H1 (cell line): ENCODE data around the gene SPOP. TPM values are rescaled to one million over a fixed set of nuclear protein-coding genes. Genes with fewer than 3 reads are reported as not detected.

Experiments used
- CTCF ChIA-PET: fragments of 300-600 bp; sonication (Branson Sonifier 250); formaldehyde crosslinking; loops from one replicate; lab custom pipeline; 2021; ENCODE audit not compliant: partially characterized antibody; lab: Charles Lee
- POLR2A ChIA-PET: fragments of 300-600 bp; sonication (Branson Sonifier 250); formaldehyde crosslinking; loops from one replicate; lab custom pipeline; 2021; ENCODE audit warnings: inconsistent platforms; ENCODE audit not compliant: partially characterized antibody; lab: Charles Lee
- DNase-seq, 2 experiments: peaks; one replicate each; pipeline versions ENCODE4 v3.0.0 to v3.0.0-alpha.2; 2010 to 2022; ENCODE audit warnings: low spot score in 2 of 2, low read depth in 1 of 2, mixed read lengths in 1 of 2
- FAIRE-seq: peaks from 2 replicates; lab custom pipeline; 2011; peaks lifted over from hg19 to GRCh38; lab: Jason Lieb, UNC
- H2AFZ ChIP-seq: 2 replicates; pipeline ENCODE4 v1.8.1; 2012; ENCODE audit warnings: low read length, inconsistent platforms
- H2AK5ac ChIP-seq: 2 replicates; pipeline ENCODE4 v1.6.1; 2013; ENCODE audit warnings: low read depth, low read length
- H2BK120ac ChIP-seq: replicated peaks from 2 replicates; pipeline ENCODE3; 2013; ENCODE audit warnings: low read depth, low read length, inconsistent platforms
- H2BK12ac ChIP-seq: 2 replicates; pipeline ENCODE4 v1.6.1; 2013; ENCODE audit warnings: low read depth, low read length
- H2BK15ac ChIP-seq: 2 replicates; pipeline ENCODE4 v1.6.1; 2013; ENCODE audit warnings: low read length
- H2BK20ac ChIP-seq: 2 replicates; pipeline ENCODE4 v1.6.1; 2013; ENCODE audit warnings: low read length
- H2BK5ac ChIP-seq: 2 replicates; pipeline ENCODE4 v1.6.1; 2013; ENCODE audit warnings: low read depth, low read length
- H3K14ac ChIP-seq: 2 replicates; pipeline ENCODE4 v1.6.1; 2013; ENCODE audit warnings: inconsistent platforms; ENCODE audit not compliant: insufficient read length
- H3K18ac ChIP-seq: 2 replicates; pipeline ENCODE4 v1.6.1; 2013; ENCODE audit warnings: low read length; ENCODE audit errors: extremely low read depth
- H3K23ac ChIP-seq: 2 replicates; pipeline ENCODE4 v1.6.1; 2013; ENCODE audit warnings: inconsistent platforms; ENCODE audit not compliant: insufficient read length
- H3K23me2 ChIP-seq: 2 replicates; pipeline ENCODE4 v1.6.1; 2013; ENCODE audit warnings: low read depth, low read length
- H3K27ac ChIP-seq: 2 replicates; pipeline ENCODE4 v1.6.1; 2011; ENCODE audit warnings: low read depth, low read length, inconsistent platforms
- H3K27me3 ChIP-seq, 4 experiments: replicated peaks in 1 of 4; 1 replicate in 1 of 4; 2 replicates in 3 of 4; pipeline versions ENCODE4 v1.6.1 to v1.8.1; 2011 to 2013; ENCODE audit warnings: low read length in 3 of 4, mild to moderate bottlenecking in 3 of 4, inconsistent platforms in 2 of 4, mixed read lengths in 2 of 4, moderate library complexity in 1 of 4; ENCODE audit not compliant: control insufficient read depth in 3 of 4, insufficient read depth in 3 of 4; ENCODE audit errors: extremely low read depth in 1 of 4
- H3K36me3 ChIP-seq, 4 experiments: 2 replicates each; pipeline versions ENCODE4 v1.6.1 to v1.8.1; 2011 to 2013; ENCODE audit warnings: mild to moderate bottlenecking in 4 of 4, low read length in 3 of 4, moderate library complexity in 2 of 4, control low read depth in 1 of 4, inconsistent platforms in 1 of 4; ENCODE audit not compliant: insufficient read depth in 4 of 4, control insufficient read depth in 2 of 4
- H3K4ac ChIP-seq: replicated peaks from 2 replicates; pipeline ENCODE3; 2013; ENCODE audit warnings: low read length, low read depth, mixed read lengths, inconsistent platforms; ENCODE audit not compliant: insufficient read length
- H3K4me1 ChIP-seq, 4 experiments: replicated peaks in 1 of 4; 1 replicate in 1 of 4; 2 replicates in 3 of 4; pipeline versions ENCODE4 v1.6.1 to v1.8.1; 2011 to 2013; ENCODE audit warnings: low read length in 3 of 4, inconsistent platforms in 2 of 4, mixed read lengths in 1 of 4; ENCODE audit not compliant: insufficient read depth in 4 of 4, control insufficient read depth in 3 of 4
- H3K4me2 ChIP-seq, 2 experiments: 2 replicates each; pipeline versions ENCODE4 v1.6.1 to v1.8.1; 2011 to 2013; ENCODE audit warnings: low read depth in 2 of 2, low read length in 2 of 2, control low read depth in 1 of 2, inconsistent platforms in 1 of 2, mild to moderate bottlenecking in 1 of 2; ENCODE audit not compliant: insufficient read depth in 1 of 2
- H3K4me3 ChIP-seq, 4 experiments: fragments of 200-600, 300-600 bp in 1 of 4; sonication (generic), shearing (Covaris generic), sonication (Bioruptor Twin) in 1 of 4; 2 replicates each; pipeline versions ENCODE4 v1.5.1 to v1.8.1; 2011 to 2016; ENCODE audit warnings: low read length in 4 of 4, low read depth in 3 of 4, control low read depth in 2 of 4, inconsistent platforms in 2 of 4, mild to moderate bottlenecking in 2 of 4, mixed read lengths in 1 of 4, moderate library complexity in 1 of 4; ENCODE audit not compliant: insufficient read depth in 2 of 4; ENCODE audit errors: extremely low read depth in 1 of 4
- H3K56ac ChIP-seq: replicated peaks from 2 replicates; pipeline ENCODE3; 2013; ENCODE audit warnings: low read depth, mild to moderate bottlenecking, mixed read lengths, low read length, inconsistent platforms; ENCODE audit not compliant: insufficient read length
- H3K79me1 ChIP-seq: 2 replicates; pipeline ENCODE4 v1.6.1; 2013; ENCODE audit warnings: low read depth, low read length, control low read depth
- H3K79me2 ChIP-seq, 2 experiments: 2 replicates each; pipeline versions ENCODE4 v1.6.1 to v1.8.1; 2012 to 2013; ENCODE audit warnings: low read length in 2 of 2, mild to moderate bottlenecking in 2 of 2, inconsistent platforms in 1 of 2; ENCODE audit not compliant: insufficient read depth in 2 of 2, control insufficient read depth in 1 of 2
- H3K9ac ChIP-seq, 4 experiments: replicated peaks in 1 of 4; 1 replicate in 1 of 4; 2 replicates in 3 of 4; pipeline versions ENCODE4 v1.6.1 to v1.8.1; 2011 to 2013; ENCODE audit warnings: low read depth in 3 of 4, low read length in 3 of 4, control low read depth in 2 of 4, mild to moderate bottlenecking in 2 of 4, moderate library complexity in 2 of 4, inconsistent platforms in 1 of 4; ENCODE audit errors: extremely low read depth in 1 of 4
- H3K9me3 ChIP-seq, 2 experiments: 2 replicates each; pipeline versions ENCODE4 v1.6.1 to v1.8.1; 2012 to 2013; ENCODE audit warnings: mild to moderate bottlenecking in 2 of 2, moderate library complexity in 2 of 2, control low read depth in 1 of 2, inconsistent platforms in 1 of 2, low read depth in 1 of 2, low read length in 1 of 2, mixed read lengths in 1 of 2; ENCODE audit not compliant: insufficient read depth in 2 of 2
- H4K20me1 ChIP-seq, 2 experiments: replicated peaks in 1 of 2; 2 replicates each; pipeline versions ENCODE3 to v1.8.1; 2011 to 2013; ENCODE audit warnings: inconsistent platforms in 2 of 2, low read length in 2 of 2, mild to moderate bottlenecking in 1 of 2; ENCODE audit not compliant: insufficient read depth in 2 of 2, control insufficient read depth in 1 of 2
- H4K5ac ChIP-seq: 2 replicates; pipeline ENCODE4 v1.6.1; 2013; ENCODE audit warnings: low read length, low read depth, mixed read lengths, inconsistent platforms; ENCODE audit not compliant: insufficient read length
- H4K8ac ChIP-seq: 2 replicates; pipeline ENCODE4 v1.8.0; 2013; ENCODE audit warnings: mild to moderate bottlenecking, moderate library complexity, low read length, inconsistent platforms; ENCODE audit not compliant: insufficient read depth; ENCODE audit errors: extremely low read depth
- H4K91ac ChIP-seq: replicated peaks from 2 replicates; pipeline ENCODE3; 2013; ENCODE audit warnings: low read length, mixed read lengths, inconsistent platforms; ENCODE audit not compliant: insufficient read length
- CHD1 ChIP-seq: IDR thresholded peaks from 2 replicates; pipeline ENCODE4 v1.6.1; 2012; ENCODE audit warnings: low read depth, low read length, improper control_type of control experiment
- PHF8 ChIP-seq: fragments of 200-600 bp; sonication (generic); conservative IDR thresholded peaks from 2 replicates; pipeline ENCODE4 v1.7.1; 2012; ENCODE audit warnings: low read depth, mild to moderate bottlenecking, inconsistent platforms, low read length, moderate library complexity
- POLR2A ChIP-seq, 2 experiments: IDR thresholded peaks; 1 replicate in 1 of 2; 2 replicates in 1 of 2; pipeline ENCODE4 v1.6.1; 2011; ENCODE audit warnings: low read depth in 2 of 2, low read length in 2 of 2, mild to moderate bottlenecking in 2 of 2; ENCODE audit errors: control extremely low read depth in 1 of 2
- POLR2AphosphoS5 ChIP-seq: IDR thresholded peaks from 2 replicates; pipeline ENCODE4 v1.6.1; 2011; ENCODE audit warnings: low read depth, low read length
- RAD21 ChIP-seq, 2 experiments: IDR thresholded peaks in 1 of 2; conservative IDR thresholded peaks in 1 of 2; 2 replicates each; pipeline ENCODE4 v1.6.1; 2011; ENCODE audit warnings: low read depth in 2 of 2, low read length in 2 of 2, improper control_type of control experiment in 1 of 2, inconsistent platforms in 1 of 2, mild to moderate bottlenecking in 1 of 2, moderate library complexity in 1 of 2
- RFX5 ChIP-seq: IDR thresholded peaks from 2 replicates; pipeline ENCODE4 v1.6.1; 2011; ENCODE audit warnings: low read depth, low read length, improper control_type of control experiment, borderline replicate concordance
- SRF ChIP-seq: IDR thresholded peaks from 2 replicates; pipeline ENCODE4 v1.6.1; 2011; ENCODE audit warnings: mild to moderate bottlenecking, low read depth, low read length, moderate library complexity
- TCF12 ChIP-seq: IDR thresholded peaks from 2 replicates; pipeline ENCODE4 v1.6.1; 2011; ENCODE audit warnings: low read depth, mild to moderate bottlenecking, low read length
- WGBS, 2 experiments: shearing (Covaris generic) in 1 of 2; methylation state at CpG; one replicate each; pipeline versions ENCODE4 v1.1.6 to v1.1.7; 2013 to 2015; ENCODE audit warnings: low lambda C conversion rate in 2 of 2, mixed read lengths in 2 of 2, inconsistent platforms in 1 of 2, low coverage in 1 of 2, missing lambda C conversion rate in 1 of 2; ENCODE audit not compliant: insufficient replicate concordance in 2 of 2, insufficient coverage in 1 of 2, insufficient read length in 1 of 2; ENCODE audit errors: extremely low coverage in 1 of 2, missing lambda C conversion rate in 1 of 2; 5-methylcytosine and 5-hydroxymethylcytosine counted together
- polyA plus RNA-seq, 7 experiments: library from polyadenylated mRNA; depleted of rRNA in 3 of 7; stranded (reverse) in 5 of 7; unstranded in 2 of 7; fragments of >200 nt in 5 of 7; fragments of 200-250 nt in 2 of 7; gene quantifications; 1 replicate in 5 of 7; 2 replicates in 1 of 7; 4 replicates in 1 of 7; pipeline versions ENCODE4 v1.2.1 to v1.2.3, GENCODE V29; 2011 to 2013; ENCODE audit warnings: missing spikeins in 2 of 7, mixed read lengths in 2 of 7
- total RNA-seq: library from RNA; stranded (reverse); fragmentation: NEBNext Ultra II Directional; extraction: Animal tissue kit (Norgen Biotek cat#: 25700); gene quantifications from 2 replicates; pipeline ENCODE4 v1.2.1, GENCODE V29; 2021

Gene SPOP
- total and polyA plus RNA-seq, 2 of the 8 experiments (the other 6 are each of a cell fraction or from before 2014, with no cell fraction given), result 13.3 to 25.6 TPM

GRCh38 chr17:49717371-49717861, 39.5 kb upstream of the SPOP start:
- Histone ChIP-seq H3K4me3 (no peak overlapping the region), H4K20me1 (peaks cover 0 to 2% of the 10 kb centered on the region in 2 experiments), H2BK15ac (no peak overlapping the region), H3K9me3 (no peaks in the 10 kb centered on the region), H4K8ac (no peak overlapping the region), H3K9ac (no peak overlapping the region), H3K27me3 (no peaks in the 10 kb centered on the region), H3K36me3 (peaks cover 25 to 69% (median 48%) of the 10 kb centered on the region in 4 experiments), H3K23ac (no peak overlapping the region), H3K79me1 (no peaks in the 10 kb centered on the region), H4K91ac (no peak overlapping the region), H3K23me2 (no peaks in the 10 kb centered on the region), H3K4me2 (no peak overlapping the region), H3K27ac (no peak overlapping the region), H2BK12ac (no peak overlapping the region), H2BK120ac (no peak overlapping the region), H3K79me2 (no peaks in the 10 kb centered on the region), H2BK20ac (no peak overlapping the region), H2BK5ac (no peak overlapping the region), H3K4me1 (no peaks in the 10 kb centered on the region), H2AK5ac (no peak overlapping the region), H3K18ac (no peak overlapping the region), H3K4ac (no peak overlapping the region), H3K56ac (no peak overlapping the region), H2AFZ (no peak overlapping the region), H4K5ac (no peak overlapping the region), H3K14ac (no peak overlapping the region)
- DNase-seq (no peak), FAIRE-seq (no peak)
- ChIA-PET CTCF (interaction anchor here (0.6 to 8.9 kb wide), 4 partner anchors 8 to 23 kb away, joined by 3 to 41 read pairs (median 4); partner anchors contain the start of gene SLC35B1), POLR2A (no interaction called here)
- no peak for TF ChIP-seq RAD21 (IDR thresholded peaks at IDR 0.05 in 1 of 2, conservative IDR thresholded peaks at IDR 0.05 in 1 of 2; ENCODE audit: low read depth in 2 of 2, low read length in 2 of 2)
- no peak for TF ChIP-seq SRF
- no peak for TF ChIP-seq PHF8
- TF ChIP-seq CHD1, result no peak
- no peak for TF ChIP-seq POLR2AphosphoS5
- no peak for TF ChIP-seq POLR2A (IDR thresholded peaks at IDR 0.05; ENCODE audit: control extremely low read depth in 1 of 2, low read depth in 2 of 2, low read length in 2 of 2)
- no peak for TF ChIP-seq TCF12
- TF ChIP-seq RFX5, result no peak
- 95% methylated on average over 10 of the region's 10 CpGs; no CpG with 5 or more reads in 1 of the 2 experiments for WGBS, 2 experiments
